Measurements from ENCODE around the gene TNS1. TPM values are rescaled to one million over a fixed set of nuclear protein-coding genes. Genes with fewer than 3 reads are reported as not detected.
A peak's percentile ranks its signal among the peaks of the same experiment; 100 is the strongest.

Gene TNS1
- total RNA-seq, 1 donor from 2014 or later: 59.2 TPM

DNA sequence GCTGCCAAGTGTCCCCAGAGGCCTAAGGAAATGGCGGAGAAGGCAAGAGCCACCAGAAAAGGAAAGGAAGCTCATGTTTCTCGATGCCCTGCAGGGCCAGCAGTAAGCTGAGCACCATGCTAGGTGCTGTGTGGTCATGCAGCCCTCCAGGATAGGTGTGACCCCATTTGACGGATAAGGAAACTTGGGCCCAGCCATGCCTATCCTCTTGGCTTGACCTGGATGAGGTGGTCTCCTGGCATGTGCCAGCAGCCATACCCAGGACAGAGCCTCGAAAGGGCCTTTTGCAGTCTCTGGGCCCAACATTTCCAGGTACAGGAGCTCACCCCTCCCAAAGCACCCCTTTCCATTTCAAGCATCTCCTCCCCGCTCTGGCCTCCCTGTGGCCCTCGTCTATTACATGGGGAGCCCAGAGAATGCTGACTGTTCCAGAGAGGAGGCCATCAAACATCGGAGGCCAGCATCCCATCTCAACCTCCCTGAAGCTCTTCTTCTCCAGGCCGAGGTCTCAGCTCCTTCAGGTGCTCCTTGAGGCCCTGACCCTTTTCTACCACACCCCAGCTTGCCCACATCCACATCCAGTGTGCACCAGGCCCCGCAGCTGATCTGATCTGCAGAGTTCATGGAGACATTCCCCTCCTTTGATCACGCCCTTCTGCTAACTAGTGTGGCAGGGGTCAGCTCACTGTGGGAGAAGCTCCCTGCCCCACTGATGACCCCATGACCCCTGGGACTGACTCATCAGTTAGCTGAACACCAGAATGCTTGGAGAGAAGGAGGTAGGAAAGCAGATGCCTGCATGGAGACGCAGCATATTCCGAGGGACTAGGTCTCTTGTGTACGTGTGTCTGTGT lies 208.4 kb downstream of the TNS1 start:
- no peak overlapping the region for H3K27ac Mint-ChIP-seq
- H3K9me3 Mint-ChIP-seq: no peaks in the 10 kb centered on the region
- peaks cover 33% of the 10 kb centered on the region for H3K4me1 Mint-ChIP-seq (ENCODE audit: unreplicated experiment)
- no peaks in the 10 kb centered on the region for H3K36me3 Mint-ChIP-seq
- no peak overlapping the region for H3K4me3 Mint-ChIP-seq
- TF ChIP-seq, protein P1, sequence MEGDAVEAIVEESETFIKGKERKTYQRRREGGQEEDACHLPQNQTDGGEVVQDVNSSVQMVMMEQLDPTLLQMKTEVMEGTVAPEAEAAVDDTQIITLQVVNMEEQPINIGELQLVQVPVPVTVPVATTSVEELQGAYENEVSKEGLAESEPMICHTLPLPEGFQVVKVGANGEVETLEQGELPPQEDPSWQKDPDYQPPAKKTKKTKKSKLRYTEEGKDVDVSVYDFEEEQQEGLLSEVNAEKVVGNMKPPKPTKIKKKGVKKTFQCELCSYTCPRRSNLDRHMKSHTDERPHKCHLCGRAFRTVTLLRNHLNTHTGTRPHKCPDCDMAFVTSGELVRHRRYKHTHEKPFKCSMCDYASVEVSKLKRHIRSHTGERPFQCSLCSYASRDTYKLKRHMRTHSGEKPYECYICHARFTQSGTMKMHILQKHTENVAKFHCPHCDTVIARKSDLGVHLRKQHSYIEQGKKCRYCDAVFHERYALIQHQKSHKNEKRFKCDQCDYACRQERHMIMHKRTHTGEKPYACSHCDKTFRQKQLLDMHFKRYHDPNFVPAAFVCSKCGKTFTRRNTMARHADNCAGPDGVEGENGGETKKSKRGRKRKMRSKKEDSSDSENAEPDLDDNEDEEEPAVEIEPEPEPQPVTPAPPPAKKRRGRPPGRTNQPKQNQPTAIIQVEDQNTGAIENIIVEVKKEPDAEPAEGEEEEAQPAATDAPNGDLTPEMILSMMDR (conservative IDR thresholded peaks at IDR 0.05): no peak
- H3K27me3 Mint-ChIP-seq: peaks cover 7% of the 10 kb centered on the region
- DNase-seq (ENCODE audit: extremely low spot score, unreplicated experiment): peak; percentile 62

DNA sequence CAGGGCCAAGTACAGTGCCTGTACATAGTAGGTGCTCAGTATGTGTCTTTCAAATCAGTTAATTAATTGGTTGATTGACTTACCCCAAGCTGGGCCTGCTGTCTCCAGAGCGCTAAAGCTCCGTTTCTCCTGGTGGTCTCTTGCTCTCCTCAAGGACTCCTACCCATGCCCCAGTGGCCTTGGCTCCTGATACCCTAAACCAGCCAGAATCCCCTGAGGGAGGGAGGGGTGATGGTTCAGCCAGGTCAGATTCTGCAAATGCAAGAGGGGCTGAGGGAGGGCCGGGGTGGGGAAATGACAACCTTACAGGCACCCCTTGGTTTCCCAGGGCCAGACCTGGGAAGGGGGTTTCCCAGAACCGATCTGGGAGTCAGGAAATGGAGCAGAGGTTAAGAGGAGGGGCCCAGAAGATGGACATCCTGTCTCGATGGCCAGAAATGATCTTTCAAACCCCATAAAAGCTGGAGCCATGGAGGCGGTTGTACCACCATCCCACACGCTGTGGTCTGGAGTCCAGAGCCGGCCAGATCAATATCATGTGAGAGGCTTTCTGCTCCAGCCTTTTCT lies 209.1 kb downstream of the TNS1 start:
- H3K4me1 Mint-ChIP-seq (ENCODE audit: unreplicated experiment): peaks cover 37% of the 10 kb centered on the region
- TF ChIP-seq, protein P1 (conservative IDR thresholded peaks at IDR 0.05): no peak
- peaks cover 7% of the 10 kb centered on the region for H3K27me3 Mint-ChIP-seq
- no peaks in the 10 kb centered on the region for H3K36me3 Mint-ChIP-seq
- peak; percentile 45 for DNase-seq (ENCODE audit: extremely low spot score, unreplicated experiment)
- no peaks in the 10 kb centered on the region for H3K9me3 Mint-ChIP-seq
- no peak overlapping the region for H3K4me3 Mint-ChIP-seq
- H3K27ac Mint-ChIP-seq: no peak overlapping the region

DNA sequence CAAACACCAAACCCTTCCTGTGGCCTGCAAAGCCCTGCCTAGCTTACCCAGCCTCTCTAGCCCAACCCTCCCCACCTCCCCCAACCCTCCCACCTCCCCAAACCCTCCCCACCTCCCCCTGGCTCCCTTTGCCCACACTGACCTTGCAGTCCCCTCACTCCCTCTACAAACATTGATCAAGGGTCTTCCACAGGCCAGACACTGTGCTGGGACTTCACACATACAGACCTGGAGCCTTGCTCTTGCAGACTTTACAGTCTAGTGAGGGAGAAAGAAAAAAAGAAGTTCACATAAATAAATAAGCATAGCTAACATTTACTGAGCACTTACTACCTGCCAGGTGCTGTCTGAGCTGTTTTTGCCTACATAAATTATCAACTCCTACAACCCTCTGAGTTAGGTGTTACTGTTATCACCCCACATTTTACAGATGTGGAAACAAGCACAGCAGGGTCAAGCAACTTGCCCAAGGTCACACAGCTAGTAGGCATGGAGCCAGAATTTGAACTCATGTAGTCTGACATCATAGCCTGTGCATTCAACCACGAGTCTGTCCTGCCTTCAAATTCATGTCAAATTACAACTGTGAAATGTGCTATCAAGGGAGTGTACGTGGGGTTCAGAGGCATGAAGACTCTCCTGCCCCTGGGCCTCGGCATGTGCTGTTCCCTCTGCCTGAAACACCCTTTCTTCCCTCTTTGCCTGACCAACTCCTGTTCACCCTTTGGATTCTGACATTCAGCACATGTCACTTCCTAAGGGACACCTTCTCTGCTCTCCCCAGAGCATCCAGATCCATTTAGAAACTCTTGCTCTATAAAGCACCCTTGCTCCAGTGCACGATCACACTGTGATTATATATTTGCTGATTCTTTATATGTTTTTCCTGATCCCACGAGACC lies 209.9 kb downstream of the TNS1 start:
- Mint-ChIP-seq H3K27ac (no peak overlapping the region), H3K4me3 (no peak overlapping the region), H3K36me3 (no peaks in the 10 kb centered on the region), H3K9me3 (no peaks in the 10 kb centered on the region), H3K4me1 (ENCODE audit: unreplicated experiment) (peaks cover 37% of the 10 kb centered on the region), H3K27me3 (peaks cover 7% of the 10 kb centered on the region)
- peak; percentile 45 for DNase-seq (ENCODE audit: extremely low spot score, unreplicated experiment)
- TF ChIP-seq, protein P1 (conservative IDR thresholded peaks at IDR 0.05): no peak

DNA sequence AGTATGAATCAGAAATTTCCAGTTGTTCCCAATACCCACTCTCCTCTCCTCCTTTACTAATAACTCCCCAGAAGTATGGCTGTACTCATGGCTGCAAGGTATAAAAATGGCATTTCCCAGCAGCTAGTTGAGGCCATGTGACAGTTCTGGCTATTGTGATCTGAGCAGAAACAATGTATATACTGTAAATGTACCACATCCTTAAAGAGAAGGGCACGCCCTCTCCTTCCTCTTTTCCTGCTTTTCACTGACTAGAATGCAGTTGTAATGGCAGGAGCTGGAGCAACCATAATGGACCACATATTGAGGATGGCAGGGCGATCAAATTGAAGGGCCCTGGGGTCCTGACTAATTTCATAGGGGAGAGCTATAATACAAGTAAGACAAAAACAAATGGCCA lies 211.2 kb downstream of the TNS1 start:
- H3K27me3 Mint-ChIP-seq: peaks cover 7% of the 10 kb centered on the region
- no peak overlapping the region for H3K4me3 Mint-ChIP-seq
- H3K36me3 Mint-ChIP-seq: no peaks in the 10 kb centered on the region
- no peak for DNase-seq (ENCODE audit: extremely low spot score, unreplicated experiment)
- H3K4me1 Mint-ChIP-seq (ENCODE audit: unreplicated experiment): peaks cover 28% of the 10 kb centered on the region
- TF ChIP-seq, protein P1 (conservative IDR thresholded peaks at IDR 0.05): no peak
- no peak overlapping the region for H3K27ac Mint-ChIP-seq
- H3K9me3 Mint-ChIP-seq: no peaks in the 10 kb centered on the region

DNA sequence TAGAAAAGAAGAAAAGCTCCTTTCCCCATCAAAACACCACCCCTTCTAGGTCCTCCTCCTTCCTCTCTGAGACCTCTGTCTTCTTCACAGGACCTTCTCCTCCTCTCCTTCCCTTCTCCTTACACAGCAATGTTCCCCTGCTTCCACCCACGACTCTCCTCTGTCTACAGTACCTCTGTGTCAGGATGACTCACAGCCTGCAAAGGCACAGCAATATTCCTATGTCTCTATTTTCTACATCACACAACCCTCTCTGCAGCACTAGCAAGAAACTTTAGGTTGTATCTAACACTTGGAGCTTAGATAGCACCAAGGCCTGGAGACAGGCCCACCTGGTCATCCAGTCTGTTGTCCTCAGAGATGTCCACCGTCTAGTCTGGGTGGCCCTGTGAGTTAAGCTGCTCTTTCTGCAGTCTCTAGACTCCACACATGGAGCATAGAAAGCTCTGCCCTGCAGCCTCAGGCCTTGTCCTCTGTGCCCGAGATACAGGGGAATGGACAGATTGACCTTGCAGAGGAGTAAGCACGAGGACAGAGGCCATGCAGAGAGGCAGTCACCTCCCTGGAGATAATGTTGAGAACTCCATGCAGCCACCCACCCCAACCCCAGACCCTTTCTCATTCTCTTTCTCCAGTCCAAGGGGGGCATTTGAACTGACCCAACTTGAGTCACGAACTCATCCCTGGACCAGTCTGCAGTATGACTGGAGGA lies 212.0 kb downstream of the TNS1 start:
- Mint-ChIP-seq H3K27me3 (peaks cover 7% of the 10 kb centered on the region), H3K36me3 (no peaks in the 10 kb centered on the region), H3K9me3 (no peaks in the 10 kb centered on the region), H3K4me1 (ENCODE audit: unreplicated experiment) (peaks cover 28% of the 10 kb centered on the region), H3K4me3 (no peak overlapping the region), H3K27ac (no peak overlapping the region)
- DNase-seq (ENCODE audit: extremely low spot score, unreplicated experiment): no peak
- TF ChIP-seq, protein P1 (conservative IDR thresholded peaks at IDR 0.05): no peak

All from type B pancreatic cell (in vitro differentiated cells).